GM12878 (cell line): ENCODE results near the gene ZNF618.

Experiments used
- NRF1 ChIP-seq: conservative IDR thresholded peaks from 2 replicates; pipeline ENCODE4 v1.6.1; 2011; ENCODE audit warnings: mild to moderate bottlenecking, low read depth, low read length, improper control_type of control experiment
- POLR2A ChIP-seq: IDR thresholded peaks from 2 replicates; pipeline ENCODE4 v1.6.1; 2011; ENCODE audit warnings: low read depth, mild to moderate bottlenecking, low read length
- POLR2AphosphoS5 ChIP-seq: IDR thresholded peaks from 2 replicates; pipeline ENCODE4 v1.6.1; 2011; ENCODE audit warnings: mild to moderate bottlenecking, low read length, inconsistent platforms
- SMAD1 ChIP-seq: fragments of 450-650 bp; IDR thresholded peaks from 2 replicates; pipeline ENCODE4 v1.6.1; 2018; ENCODE audit warnings: mild to moderate bottlenecking, low read depth; ENCODE audit not compliant: partially characterized antibody
- SPI1 ChIP-seq: IDR thresholded peaks from 2 replicates; pipeline ENCODE4 v1.6.1; 2011; ENCODE audit warnings: low read depth, mild to moderate bottlenecking, low read length, moderate library complexity, borderline replicate concordance; ENCODE audit not compliant: insufficient read depth
- SREBF1 ChIP-seq: IDR thresholded peaks from 2 replicates; pipeline ENCODE4 v1.6.1; 2012; ENCODE audit warnings: mild to moderate bottlenecking, low read length

DNA sequence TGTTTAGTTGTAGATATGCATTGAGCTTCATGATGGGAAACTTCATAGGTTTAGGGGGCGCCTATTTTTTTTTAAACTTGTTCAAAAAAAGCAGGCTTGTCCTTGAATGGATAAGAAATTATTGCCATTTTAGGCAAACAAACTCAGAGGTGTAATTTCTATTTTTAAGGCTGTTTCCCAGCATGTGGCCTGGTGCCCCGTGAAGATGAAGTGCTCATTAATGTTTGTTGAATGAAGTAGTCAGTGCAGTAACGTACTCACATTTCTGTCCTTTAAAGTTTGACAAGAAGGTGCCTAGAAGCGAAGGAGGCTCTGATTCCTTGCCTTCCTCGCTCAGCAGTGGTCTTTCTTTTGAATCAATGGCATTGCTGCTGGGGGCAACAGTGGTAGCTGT is 54.3 kb downstream of the ZNF618 start:
- TF ChIP-seq SMAD1 = no peak
- TF ChIP-seq SPI1 = no peak
- TF ChIP-seq POLR2A = no peak
- TF ChIP-seq POLR2AphosphoS5 = no peak
- no peak for TF ChIP-seq SREBF1
- no peak for TF ChIP-seq NRF1
